OCI-LY3 (cell line): ENCODE measurements around the gene TRERF1.

Experiments used
- CTCF ChIP-seq: fragments of 200-600, 300-600 bp; sonication (generic); IDR thresholded peaks from 2 replicates; pipeline ENCODE4 v1.5.1; 2014; ENCODE audit warnings: antibody characterized with exemption, low read length, low read depth
- EZH2phosphoT487 ChIP-seq: fragments of 200-600 bp; shearing (Covaris generic); IDR thresholded peaks from 2 replicates; pipeline ENCODE4 v1.6.1; 2018; ENCODE audit warnings: antibody characterized with exemption, mixed run types, low read depth

- TF ChIP-seq CTCF, result no peak
- no peak for TF ChIP-seq EZH2phosphoT487
Measured at GRCh38 chr6:42204768-42205282, 246.9 kb downstream of the TRERF1 start.
